Esophagus muscularis mucosa (tissue), 3 donors: Measurements from ENCODE around the gene POU2AF3.

Experiments
- EP300 ChIP-seq: sonication (generic); formaldehyde crosslinking; IDR thresholded peaks from one replicate; pipeline ENCODE4 v1.6.1; 2017; ENCODE audit warnings: antibody characterized with exemption
- TF ChIP-seq, protein P1 (sequence below), 3 experiments: fragments of 200-600 bp in 2 of 3; fragments of 450-650 bp in 1 of 3; sonication (generic) in 2 of 3; IDR thresholded peaks; one replicate each; pipeline ENCODE4 v1.5.1; 2017 to 2019; ENCODE audit warnings: antibody characterized with exemption in 3 of 3, mild to moderate bottlenecking in 2 of 3, moderate library complexity in 1 of 3

DNA sequence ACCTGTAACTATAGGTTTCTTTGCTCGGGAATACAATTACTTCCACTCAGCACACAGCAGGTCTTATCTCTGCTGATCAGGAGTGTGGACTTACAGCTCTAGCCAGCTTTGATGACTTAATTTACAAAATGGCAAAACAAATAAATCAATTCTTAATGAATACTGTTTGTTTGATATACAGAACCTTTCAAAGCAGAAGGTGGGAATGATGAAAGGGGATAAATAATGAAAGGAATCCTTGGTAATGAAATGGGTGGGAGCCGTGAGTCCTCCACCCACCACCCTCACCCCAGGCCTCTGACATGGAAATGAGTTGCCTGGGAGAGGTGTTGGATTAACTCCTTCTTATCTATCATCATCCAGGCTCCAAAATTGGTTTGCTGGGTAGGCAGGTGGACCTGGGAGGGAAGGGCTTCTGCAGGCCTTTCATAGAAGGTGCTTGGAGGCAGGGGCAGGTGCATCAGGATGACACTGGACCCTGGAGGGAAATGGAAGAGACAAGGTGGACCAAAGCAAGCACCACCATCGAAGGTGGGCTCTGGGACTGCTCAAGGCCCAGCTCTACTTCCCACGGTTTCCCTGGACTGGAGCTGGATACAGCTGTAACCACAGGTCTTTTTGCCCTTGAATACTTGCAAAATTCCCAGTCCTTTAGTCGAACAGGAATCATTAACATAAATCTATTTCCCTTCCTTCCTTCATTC is 57.8 kb downstream of the POU2AF3 start:
- TF ChIP-seq, protein P1, sequence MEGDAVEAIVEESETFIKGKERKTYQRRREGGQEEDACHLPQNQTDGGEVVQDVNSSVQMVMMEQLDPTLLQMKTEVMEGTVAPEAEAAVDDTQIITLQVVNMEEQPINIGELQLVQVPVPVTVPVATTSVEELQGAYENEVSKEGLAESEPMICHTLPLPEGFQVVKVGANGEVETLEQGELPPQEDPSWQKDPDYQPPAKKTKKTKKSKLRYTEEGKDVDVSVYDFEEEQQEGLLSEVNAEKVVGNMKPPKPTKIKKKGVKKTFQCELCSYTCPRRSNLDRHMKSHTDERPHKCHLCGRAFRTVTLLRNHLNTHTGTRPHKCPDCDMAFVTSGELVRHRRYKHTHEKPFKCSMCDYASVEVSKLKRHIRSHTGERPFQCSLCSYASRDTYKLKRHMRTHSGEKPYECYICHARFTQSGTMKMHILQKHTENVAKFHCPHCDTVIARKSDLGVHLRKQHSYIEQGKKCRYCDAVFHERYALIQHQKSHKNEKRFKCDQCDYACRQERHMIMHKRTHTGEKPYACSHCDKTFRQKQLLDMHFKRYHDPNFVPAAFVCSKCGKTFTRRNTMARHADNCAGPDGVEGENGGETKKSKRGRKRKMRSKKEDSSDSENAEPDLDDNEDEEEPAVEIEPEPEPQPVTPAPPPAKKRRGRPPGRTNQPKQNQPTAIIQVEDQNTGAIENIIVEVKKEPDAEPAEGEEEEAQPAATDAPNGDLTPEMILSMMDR (IDR thresholded peaks at IDR 0.05), result no peak
- no peak for TF ChIP-seq EP300
